Measurements from ENCODE around the gene OPCML.

Gene OPCML

GRCh38 chr11:133115099-133115498 lies 417.2 kb downstream of the OPCML start:
- no peak for DNase-seq

GRCh38 chr11:133107763-133108162 lies 424.5 kb downstream of the OPCML start:
- DNase-seq, result no peak

- DNase-seq, result no peak
These were observed 425.2 kb downstream of the OPCML start for GRCh38 chr11:133107136-133107535.

- no peak for DNase-seq
These were observed 425.9 kb downstream of the OPCML start for GRCh38 chr11:133106417-133106816.

GRCh38 chr11:133104009-133104744 lies 428.1 kb downstream of the OPCML start:
- no peak for DNase-seq

GRCh38 chr11:133096981-133097380 lies 435.3 kb downstream of the OPCML start:
- no peak for DNase-seq

- no peak for DNase-seq
These were observed 445.8 kb downstream of the OPCML start for GRCh38 chr11:133086518-133086917.

- peak; percentile 38 for DNase-seq
These were observed 449.3 kb downstream of the OPCML start for GRCh38 chr11:133082841-133083488.

- DNase-seq, result no peak
These were observed 449.9 kb downstream of the OPCML start for GRCh38 chr11:133082453-133082781.

GRCh38 chr11:133081730-133082452 lies 450.4 kb downstream of the OPCML start:
- DNase-seq, result no peak

GRCh38 chr11:133081020-133081419 lies 451.3 kb downstream of the OPCML start:
- DNase-seq, result no peak

GRCh38 chr11:133078591-133079404 lies 453.5 kb downstream of the OPCML start:
- no peak for DNase-seq

- no peak for DNase-seq
These were observed 454.3 kb downstream of the OPCML start for GRCh38 chr11:133078012-133078411.

GRCh38 chr11:133075351-133075750 lies 456.9 kb downstream of the OPCML start:
- no peak for DNase-seq

GRCh38 chr11:133072858-133073582 lies 459.3 kb downstream of the OPCML start:
- DNase-seq, result no peak

- DNase-seq, result no peak
These were observed 459.9 kb downstream of the OPCML start for GRCh38 chr11:133072378-133072777.

GRCh38 chr11:133070791-133071190 lies 461.5 kb downstream of the OPCML start:
- no peak for DNase-seq

- DNase-seq, result no peak
These were observed 462.1 kb downstream of the OPCML start for GRCh38 chr11:133070021-133070713.

GRCh38 chr11:133065847-133066485 lies 466.3 kb downstream of the OPCML start:
- no peak for DNase-seq

- no peak for DNase-seq
These were observed 467.3 kb downstream of the OPCML start for GRCh38 chr11:133064961-133065360.

- DNase-seq, result no peak
These were observed 468.0 kb downstream of the OPCML start for GRCh38 chr11:133064152-133064877.
